HG03457 (cell line): ENCODE results near the gene TSPAN1.

Source experiments
- ATAC-seq: cut with Tn5 transposase; IDR thresholded peaks from one replicate; pipeline ENCODE4 v1.9.1; 2021; ENCODE audit warnings: moderate number of reproducible peaks; ENCODE audit not compliant: unreplicated experiment

Gene TSPAN1

DNA sequence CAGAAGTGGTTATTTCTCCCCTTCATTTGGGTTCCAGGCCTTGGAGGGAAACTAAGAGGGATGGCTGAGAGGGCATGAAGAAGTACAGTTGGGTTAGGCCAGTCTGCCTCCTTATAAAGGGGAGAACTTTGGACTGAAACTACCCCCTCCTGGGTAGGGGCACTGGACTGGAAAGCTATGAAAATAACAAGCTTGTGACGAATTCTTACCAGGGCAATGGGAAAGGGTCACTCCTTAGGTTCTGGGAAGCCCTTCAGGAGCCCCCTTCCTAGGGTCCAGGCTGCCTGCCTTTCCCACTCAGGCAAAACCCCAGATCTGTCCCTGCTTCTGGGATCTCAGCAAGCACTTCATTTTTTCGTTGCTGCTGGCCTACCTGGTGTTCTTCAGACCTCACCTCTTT is 11.2 kb downstream of the TSPAN1 start:
- no peak for ATAC-seq

DNA sequence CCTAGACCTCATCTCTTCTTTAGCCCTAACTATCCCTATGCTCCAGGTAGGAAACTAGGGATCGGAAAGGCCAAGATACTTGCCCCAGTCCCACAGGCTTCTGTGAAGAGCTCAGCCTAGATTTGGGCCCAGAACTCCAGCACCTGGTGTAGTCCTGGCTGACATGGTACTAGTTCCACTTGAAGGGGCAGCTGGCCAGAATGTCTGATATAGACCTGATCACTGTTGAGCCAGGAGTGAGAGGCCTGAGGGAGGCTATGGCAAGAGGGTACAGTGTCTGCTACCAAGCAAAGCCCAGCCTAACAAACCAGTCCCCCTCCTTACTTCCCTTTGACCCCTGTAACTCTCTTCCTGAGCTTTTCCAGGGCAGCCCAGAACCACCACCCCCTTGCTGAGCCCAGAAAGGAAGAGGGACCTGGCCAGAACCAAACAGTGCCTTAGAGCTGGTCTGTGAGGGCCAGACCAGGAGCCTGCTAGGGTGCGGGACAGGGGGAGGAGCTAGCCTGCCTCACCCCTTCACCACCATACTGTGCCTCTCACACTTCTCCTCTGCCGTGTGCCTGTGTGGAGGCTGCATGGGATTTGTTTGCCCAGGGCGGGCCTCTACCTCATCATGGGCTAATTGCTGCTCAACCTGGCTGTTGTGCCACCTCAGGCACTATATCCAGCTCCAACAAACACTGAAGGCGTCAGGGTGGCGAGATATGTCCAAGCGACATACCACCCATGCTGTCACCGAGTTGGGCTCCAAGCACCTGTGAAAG is 12.4 kb downstream of the TSPAN1 start:
- ATAC-seq: no peak

- ATAC-seq: no peak
These were observed 13.6 kb downstream of the TSPAN1 start for GRCh38 chr1:46188295-46189030.

DNA sequence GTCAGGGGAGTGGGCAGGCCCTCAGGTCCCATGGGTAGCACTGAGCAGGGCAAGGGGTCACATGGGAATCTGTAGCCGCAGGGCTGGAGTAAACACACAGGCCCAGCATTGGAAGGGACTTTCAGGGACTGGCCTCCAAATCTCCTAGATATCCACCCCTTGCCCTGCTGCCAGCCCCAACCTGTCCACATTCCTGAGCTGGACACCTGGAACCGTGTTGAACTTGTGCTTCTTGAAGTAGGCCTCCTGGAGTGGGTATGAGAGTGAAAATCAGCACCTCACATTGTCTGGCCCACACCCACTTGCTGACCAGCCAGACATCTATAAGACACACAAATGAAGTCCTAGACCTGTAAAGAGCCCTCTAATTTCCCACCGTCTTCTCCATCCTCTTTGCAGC is 15.7 kb downstream of the TSPAN1 start:
- ATAC-seq: no peak

- no peak for ATAC-seq
These were observed 16.3 kb downstream of the TSPAN1 start for GRCh38 chr1:46191033-46191701.

- ATAC-seq: no peak
These were observed 17.3 kb downstream of the TSPAN1 start for GRCh38 chr1:46192171-46192570.

DNA sequence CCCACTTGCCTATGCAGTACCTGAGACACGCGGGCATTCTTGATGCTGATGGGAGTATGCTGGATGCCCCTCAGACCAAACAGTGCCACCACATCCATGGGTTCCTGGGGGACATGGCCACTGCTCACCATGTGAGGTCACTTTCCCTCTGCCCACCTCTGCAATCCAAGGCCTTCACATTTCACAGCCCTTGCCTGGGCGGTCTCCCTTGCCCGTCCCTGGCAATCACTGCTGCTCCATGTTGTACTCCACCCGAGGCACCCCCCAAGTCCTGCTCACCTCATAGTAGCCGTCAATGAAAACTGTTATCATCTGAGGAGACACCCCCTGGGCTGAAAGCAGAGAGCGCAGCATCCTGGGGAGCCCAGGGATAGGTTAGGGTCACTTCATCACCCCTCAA is 18.4 kb downstream of the TSPAN1 start:
- no peak for ATAC-seq

- ATAC-seq: no peak
These were observed 19.2 kb downstream of the TSPAN1 start for GRCh38 chr1:46193984-46194570.

- ATAC-seq: no peak
These were observed 19.8 kb downstream of the TSPAN1 start for GRCh38 chr1:46194641-46195193.

DNA sequence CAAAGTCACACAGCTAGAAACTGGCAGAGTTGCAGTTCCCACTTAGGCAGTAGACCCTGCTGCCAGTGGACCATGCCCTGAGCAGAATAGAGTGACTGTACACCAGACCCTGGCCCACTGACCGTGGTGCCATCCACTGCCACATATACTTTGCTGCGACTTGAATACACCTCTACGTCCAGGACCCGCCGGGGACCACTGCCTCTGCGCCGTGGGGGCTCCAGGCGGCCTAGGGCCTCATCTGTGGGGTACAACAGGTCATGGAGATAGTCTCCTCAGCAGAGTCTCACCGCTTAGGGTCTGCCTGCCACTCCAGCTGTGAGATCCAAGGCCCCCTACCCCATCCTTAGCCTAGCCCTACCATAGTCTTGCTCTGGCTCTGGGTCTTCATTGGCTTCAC is 21.7 kb downstream of the TSPAN1 start:
- no peak for ATAC-seq

GRCh38 chr1:46197560-46197963 is 22.7 kb downstream of the TSPAN1 start:
- no peak for ATAC-seq

DNA sequence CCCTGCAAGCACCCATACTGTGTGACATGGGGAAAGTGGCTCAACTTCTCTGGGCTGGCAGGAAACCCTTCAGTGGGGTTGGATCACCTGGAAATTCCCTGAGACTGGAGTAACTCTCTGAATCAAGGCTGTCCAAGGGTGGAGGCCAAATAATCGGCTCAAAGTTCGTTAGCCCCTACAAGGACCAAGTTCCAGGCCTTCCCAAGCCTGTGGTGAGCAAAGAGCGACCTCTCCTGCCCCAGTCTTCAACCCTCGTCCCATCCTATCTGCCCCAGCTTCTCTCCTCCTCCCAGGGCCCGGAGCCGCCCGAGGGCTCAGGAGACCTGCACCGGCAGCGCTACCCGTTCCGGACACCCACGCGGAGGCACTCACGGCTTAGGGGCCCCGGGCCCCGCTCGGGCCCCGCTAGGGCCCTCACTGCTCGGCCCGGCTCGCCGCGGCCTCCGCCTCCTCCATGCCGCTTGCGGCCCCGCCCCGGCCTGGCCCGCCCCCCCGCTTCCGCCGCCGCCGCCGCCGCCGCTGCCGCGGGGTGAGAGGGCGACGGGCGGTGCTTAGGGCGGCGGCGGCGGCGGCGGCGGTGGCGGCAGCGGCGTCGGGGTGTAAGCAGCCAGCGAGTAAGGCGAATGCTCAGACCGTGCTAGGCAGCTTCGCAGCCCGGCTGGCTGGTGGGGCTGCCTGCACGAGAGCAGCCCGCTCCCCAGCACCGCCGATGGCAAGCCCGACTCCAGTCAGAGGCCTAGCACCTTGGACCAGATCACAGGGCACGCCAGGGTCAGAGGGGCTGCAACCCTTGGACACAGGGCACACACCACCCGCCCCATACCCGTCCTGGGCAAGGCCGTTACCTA is 23.3 kb downstream of the TSPAN1 start, which contains the start of gene POMGNT1:
Gene POMGNT1, minus strand, starts transcription at position 471 of the 848 bp plus-strand sequence. CDS start 613 bp downstream, outside the sequence.
- peak; percentile 77 for ATAC-seq

GRCh38 chr1:46199233-46199749 is 24.4 kb downstream of the TSPAN1 start:
- no peak for ATAC-seq

GRCh38 chr1:46203738-46204405 is 29.0 kb downstream of the TSPAN1 start:
- ATAC-seq: no peak

DNA sequence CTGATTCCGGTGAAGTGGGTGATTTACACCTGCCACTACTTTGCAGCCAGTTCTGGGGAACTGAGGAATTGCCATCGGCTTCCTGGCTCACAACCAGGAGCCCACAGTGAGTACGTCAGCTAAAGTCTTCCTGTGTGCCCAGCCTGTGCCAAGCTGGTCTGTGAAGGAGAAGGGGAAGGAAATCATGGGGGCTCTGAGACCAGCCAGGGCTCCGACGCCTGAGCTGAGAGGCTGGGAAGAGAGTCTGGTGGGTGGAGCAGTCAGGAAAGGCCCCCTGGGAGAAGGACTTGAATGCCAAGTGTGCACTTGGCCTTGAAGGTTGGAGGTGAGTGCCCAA is 29.5 kb downstream of the TSPAN1 start:
- no peak for ATAC-seq

GRCh38 chr1:46205141-46205540 is 30.3 kb downstream of the TSPAN1 start:
- ATAC-seq: no peak

DNA sequence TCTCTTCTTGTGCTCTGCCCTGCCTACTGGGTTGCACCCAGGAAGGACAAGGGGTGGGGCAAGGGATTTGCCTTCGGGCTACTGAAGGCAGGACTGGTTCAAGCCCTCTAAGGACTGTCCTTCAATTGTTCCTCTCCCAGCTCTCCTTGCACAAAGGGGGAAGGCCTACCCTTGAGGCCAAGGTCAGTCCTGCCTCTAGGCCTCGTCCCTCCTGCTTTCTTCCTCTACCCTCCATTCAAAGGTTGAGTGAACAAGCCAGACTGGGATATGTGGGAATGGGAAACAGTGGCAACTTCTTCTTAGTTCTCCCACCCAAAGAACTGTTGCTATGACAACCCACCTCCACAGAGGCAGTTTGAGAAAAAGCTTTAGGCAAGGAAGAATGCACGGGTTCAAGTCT is 30.9 kb downstream of the TSPAN1 start:
- ATAC-seq: no peak

GRCh38 chr1:46206399-46206798 is 31.5 kb downstream of the TSPAN1 start:
- ATAC-seq: no peak

- ATAC-seq: no peak
These were observed 35.7 kb downstream of the TSPAN1 start for GRCh38 chr1:46210561-46210960.
